GM15510 (cell line): ENCODE measurements around the gene SEL1L3.

Experiments
- POLR2A ChIP-seq: IDR thresholded peaks from 3 replicates; pipeline ENCODE4 v1.6.1; 2011; ENCODE audit warnings: borderline replicate concordance; ENCODE audit not compliant: insufficient read length; ENCODE audit errors: extremely low read depth

Gene SEL1L3

DNA sequence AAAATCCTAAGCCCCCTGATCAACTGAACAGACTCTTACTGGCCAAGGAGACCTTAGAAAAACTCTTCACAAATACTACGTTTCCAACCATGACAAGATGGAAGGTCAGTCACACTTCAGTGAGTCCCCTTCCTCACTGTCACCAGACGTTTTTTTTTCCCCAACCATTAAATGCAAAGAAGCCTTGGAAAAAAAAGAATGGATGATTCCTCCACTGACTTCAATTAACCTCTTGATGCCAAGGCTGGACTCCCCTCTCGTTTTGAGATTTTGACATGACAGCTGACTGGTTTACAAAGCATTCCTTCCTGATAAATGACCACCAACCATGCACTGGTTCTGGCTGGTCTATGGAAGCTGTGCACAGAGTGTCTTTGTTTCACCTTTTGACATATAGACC lies 133.9 kb downstream of the SEL1L3 start:
- no peak for TF ChIP-seq POLR2A

DNA sequence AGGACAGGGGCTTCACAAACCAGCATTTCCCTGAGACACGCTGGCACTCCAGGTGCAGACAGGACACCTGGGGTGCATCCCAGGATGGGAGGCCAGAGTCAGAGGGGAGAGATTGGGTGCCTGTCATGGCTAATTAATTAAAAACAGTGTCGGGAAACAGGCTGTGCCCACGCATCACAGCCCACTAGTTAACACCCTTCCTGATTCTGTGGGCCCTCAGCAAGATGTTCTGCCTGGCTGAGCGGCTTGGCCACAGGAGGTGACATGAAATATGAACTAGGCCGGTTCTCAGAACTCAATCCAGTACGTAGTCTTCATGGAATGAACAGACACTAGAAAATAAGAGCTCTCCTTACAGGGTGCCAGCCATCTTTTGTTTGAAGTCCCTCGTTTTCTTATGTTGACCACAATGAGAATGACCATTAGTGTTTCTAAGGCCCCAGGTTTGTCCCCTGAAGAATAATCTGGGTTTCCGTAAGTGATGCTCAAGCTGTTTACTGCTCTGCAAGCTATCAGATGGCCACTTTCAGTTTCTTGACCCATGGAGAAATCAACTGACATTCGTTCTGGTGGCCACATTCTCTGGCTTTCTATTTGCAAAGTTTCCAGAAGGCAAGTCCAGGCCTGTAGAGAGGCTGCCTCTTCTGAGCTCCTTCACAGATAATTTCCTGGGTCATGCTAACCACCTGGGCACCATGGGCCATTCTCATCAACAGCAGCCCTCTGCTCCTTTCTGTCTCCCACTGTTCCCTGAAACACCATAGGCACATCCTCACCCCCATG lies 134.9 kb downstream of the SEL1L3 start:
- TF ChIP-seq POLR2A, result no peak

DNA sequence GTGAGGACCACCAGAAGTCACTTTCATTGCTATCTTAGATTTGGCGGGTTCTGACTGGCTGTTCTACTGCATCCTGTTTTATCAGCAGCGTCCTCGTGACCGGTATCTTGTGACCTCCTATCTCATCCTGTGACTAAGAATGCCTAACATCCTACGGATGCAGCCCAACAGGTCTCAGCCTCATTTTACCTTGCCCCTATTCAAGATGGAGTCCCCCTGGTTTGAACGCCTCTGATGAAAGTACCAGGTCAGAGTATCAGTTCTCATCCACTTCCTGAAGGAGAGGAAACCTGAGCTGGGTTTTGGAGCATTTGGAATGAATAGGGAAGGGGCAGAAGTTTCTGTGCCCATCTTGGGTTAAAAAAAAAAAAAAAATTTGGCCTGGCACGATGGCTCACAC lies 136.9 kb downstream of the SEL1L3 start:
- TF ChIP-seq POLR2A, result no peak

DNA sequence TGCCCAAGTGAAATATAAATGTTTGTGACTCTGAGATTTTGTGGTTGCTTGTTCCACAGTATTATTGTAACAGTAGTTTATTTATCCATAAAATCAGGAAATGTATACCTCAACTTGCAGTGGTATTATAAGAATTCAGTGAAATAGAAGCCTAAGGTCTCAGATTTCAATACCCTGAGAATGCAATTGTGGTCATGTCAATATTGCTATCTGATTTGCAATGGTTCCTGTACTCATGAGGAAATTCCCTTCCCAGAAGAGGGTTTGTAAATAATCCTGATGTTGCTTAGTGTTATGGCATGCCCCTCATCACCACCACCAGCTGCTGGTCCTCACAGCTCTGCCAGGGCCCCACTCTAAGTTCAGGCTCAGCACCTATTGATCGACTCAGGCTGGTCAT lies 139.4 kb downstream of the SEL1L3 start:
- TF ChIP-seq POLR2A, result no peak

DNA sequence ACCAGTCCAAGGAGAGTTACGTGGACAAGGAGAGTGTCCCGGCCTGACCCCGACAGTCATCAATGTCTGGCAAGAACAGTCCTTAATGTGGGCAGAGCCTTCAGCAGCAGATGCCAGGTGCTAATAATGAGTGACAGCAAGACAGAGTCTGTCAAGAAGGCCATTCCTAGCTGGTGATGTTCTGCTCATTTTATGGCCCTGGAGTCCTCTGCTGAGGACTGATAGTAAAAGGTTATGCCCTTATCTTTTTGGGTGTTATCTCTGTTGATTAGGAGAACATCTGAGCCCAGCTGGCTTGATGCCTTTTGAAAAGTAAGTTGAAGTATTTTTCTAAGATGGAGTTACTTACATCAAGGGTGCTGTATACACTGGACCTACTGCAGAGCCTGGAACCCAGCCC lies 139.8 kb downstream of the SEL1L3 start:
- no peak for TF ChIP-seq POLR2A

DNA sequence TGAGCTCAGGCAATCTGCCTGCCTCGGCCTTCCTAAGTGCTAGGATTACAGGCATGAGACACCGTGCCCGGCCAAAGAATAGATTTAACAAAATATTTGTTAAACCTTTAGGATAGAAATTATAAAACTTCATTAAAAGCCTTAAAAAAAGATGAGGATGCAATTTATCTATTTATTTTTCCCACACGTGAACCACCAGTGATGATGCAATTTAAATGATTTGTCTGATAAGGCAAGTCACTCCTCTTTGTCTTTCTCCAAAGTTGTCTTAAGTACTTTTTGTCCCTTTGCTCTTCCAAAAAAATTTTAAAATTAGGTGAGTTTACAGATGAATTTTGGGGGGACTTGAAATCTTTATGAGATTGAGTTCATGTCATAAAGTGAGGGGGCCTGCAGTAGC lies 149.0 kb downstream of the SEL1L3 start:
- TF ChIP-seq POLR2A, result no peak

DNA sequence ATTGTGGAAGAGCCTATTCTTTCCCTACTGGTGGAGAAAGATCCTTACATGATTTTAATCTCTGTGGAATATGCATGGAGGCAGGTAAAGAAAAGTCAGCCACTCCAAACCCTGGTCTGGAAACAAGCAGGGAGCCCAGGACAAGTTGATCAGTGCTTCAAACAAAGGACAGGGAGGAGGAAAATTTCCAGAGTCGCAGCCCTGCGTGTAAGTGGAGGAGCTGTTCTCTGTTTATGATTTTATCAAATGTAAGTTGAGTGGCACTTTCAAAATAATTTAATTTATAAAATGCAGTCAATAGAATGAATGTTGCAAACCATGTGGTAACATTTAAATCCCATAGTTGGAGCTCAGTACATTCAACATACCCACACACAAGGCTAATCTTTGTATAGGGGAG lies 150.2 kb downstream of the SEL1L3 start:
- no peak for TF ChIP-seq POLR2A

DNA sequence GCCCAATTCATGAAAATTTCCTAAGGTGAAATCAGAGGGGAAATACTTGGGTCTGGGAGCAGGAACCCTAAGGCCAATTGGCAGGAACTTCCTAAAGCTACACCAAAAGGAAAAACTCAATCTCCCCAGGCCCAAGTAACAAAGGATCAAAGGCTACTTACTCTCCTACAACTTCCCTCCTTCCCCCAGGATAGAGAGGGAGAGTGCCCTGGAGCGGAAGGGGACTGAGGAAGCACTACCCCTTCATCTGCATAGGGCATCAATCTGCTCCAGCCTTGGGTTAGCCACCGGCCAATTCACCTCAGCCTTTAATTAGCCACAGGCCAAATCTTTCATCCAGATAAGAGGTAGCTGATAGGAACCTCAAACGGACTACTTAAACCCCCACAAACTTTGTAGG lies 152.2 kb downstream of the SEL1L3 start:
- TF ChIP-seq POLR2A, result no peak

DNA sequence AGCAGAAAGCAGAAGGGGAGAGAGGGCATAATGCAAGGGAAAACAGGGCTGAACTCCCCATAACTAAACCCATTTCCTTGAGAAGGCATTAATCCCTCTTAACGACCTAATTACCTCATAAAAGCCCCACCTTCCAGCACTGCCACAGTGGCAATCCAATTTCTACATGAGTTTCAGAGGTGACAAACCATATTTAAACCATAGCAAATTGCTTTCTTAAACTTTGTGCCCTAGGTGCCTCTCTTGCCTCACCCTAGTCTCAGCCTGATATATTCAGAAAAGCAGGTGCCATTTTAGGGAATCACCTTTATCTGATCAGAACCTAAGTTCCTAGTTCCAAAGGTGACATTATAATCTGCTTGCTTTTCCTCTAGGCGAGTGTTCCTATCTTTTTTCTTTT lies 158.3 kb downstream of the SEL1L3 start:
- TF ChIP-seq POLR2A, result no peak

DNA sequence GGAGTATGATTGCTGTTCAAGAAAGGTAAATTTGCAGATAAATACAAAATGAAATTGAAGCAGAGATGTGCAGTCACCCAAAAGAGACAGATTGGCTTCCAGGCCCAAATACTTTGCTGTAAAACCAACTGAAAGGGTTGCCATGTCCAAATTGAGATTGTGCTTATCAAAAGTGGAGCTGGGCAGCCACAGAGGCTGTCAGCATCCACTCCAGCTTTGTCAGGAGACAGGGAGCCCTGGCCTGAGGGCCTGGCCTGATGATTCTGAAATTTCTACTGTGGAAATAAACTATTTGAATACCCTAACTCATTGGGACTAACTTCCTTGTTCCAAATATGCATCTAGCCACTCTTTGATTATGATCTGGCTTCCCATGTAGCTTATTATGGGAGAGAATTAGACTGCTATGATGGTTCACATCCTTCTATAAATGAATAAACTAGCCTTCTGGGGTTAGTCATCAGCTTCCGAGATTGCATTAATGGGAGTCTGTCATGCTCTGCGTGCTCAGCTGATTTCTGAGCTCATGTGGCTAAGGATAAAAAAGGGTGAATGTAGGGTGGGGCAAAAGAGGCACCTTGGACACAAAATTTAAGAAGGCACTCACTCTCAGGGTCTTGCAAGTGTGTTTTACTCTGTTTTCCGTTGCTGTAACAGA lies 158.9 kb downstream of the SEL1L3 start:
- no peak for TF ChIP-seq POLR2A

DNA sequence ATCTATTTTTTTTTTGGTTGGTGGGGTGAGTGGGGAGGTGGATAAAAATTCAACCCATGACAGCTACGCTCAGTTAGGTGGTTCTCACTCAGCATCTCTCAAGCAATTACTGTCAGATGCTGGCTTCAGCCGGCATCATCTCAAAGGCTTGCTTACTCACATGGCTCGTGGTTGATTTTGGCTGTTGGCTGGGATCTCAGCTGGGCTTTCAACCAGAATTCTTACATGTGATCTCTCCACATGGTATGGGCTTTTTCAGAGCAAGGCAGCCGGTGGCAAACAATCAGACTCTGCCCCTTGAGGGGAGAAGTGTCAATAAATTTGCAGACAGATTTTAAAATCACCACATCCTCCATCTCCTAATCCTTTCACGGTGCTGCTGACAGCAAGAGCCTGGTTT lies 159.9 kb downstream of the SEL1L3 start:
- no peak for TF ChIP-seq POLR2A

DNA sequence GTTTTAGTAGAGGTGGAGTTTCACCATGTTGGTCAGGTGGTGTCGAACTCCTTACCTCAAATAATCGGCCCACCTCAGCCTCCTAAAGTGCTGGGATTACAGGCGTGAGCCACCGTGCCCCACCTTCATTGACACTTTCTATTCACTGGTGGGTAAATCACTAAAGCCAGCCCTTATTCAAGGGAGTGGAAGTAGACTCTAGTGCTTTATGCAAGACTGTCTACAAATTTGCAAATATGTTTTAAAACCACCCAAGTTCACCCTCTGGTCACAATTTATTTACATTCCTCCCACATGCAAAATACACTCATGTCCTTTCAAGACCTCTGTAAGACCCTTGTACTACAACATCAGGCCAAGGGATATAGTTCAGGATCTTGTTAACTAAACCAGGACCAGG lies 162.1 kb downstream of the SEL1L3 start:
- no peak for TF ChIP-seq POLR2A

DNA sequence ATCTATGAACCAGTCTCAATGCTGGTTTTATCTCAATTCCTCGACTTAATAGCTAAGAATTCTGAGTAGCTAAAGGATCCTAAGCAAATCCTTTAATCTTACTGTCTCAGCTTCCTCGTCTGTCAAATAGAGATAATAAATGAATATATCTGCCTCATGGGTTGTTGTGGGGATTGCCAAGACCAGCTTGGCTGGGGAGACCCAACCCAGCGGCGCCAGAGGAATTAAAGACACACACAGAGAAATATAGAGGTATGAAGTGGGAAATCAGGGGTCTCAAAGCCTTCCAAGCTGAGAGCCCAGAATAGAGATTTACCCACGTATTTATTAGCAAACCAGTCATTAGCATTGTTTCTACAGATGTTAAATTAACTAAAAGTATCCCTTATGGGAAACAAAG lies 165.3 kb downstream of the SEL1L3 start:
- no peak for TF ChIP-seq POLR2A
